HG03045 (cell line): ENCODE results near the gene OR5AL1.
"Not testable (repeated sequence)": the region's sequence is repeated elsewhere in the genome, so short reads cannot be mapped to it uniquely, and the experiment has no call there.

ENCODE experiments used
- ATAC-seq: cut with Tn5 transposase; IDR thresholded peaks from one replicate; pipeline ENCODE4 v1.9.1; 2021; ENCODE audit warnings: mild to moderate bottlenecking, moderate library complexity; ENCODE audit not compliant: unreplicated experiment

OR5AL1 gene

GRCh38 chr11:56412396-56412795, at the start of gene OR5AL1:
Gene OR5AL1, plus strand, starts transcription at chr11:56412696.
- ATAC-seq: no peak

- ATAC-seq: no peak
These were observed 37.2 kb upstream of the OR5AL1 start, which contains the start of gene OR8U1 for GRCh38 chr11:56375324-56375723. Gene OR8U1, plus strand, starts transcription at chr11:56375624. Its CDS starts 0 bp downstream, at chr11:56375624.

GRCh38 chr11:56380120-56380519, 32.4 kb upstream of the OR5AL1 start:
- no peak for ATAC-seq

GRCh38 chr11:56394381-56394780, 18.1 kb upstream of the OR5AL1 start:
- ATAC-seq: no peak

- no peak for ATAC-seq
These were observed 16.4 kb upstream of the OR5AL1 start for GRCh38 chr11:56396047-56396446.

- not testable (repeated sequence) for ATAC-seq
These were observed 10.5 kb upstream of the OR5AL1 start for GRCh38 chr11:56401858-56402461.

- ATAC-seq: no peak
These were observed 8.1 kb upstream of the OR5AL1 start for GRCh38 chr11:56404393-56404792.

GRCh38 chr11:56410801-56411200, 1.7 kb upstream of the OR5AL1 start:
- no peak for ATAC-seq

GRCh38 chr11:56453521-56453920, 41.0 kb downstream of the OR5AL1 start:
- no peak for ATAC-seq

GRCh38 chr11:56457076-56457475, 44.6 kb downstream of the OR5AL1 start:
- no peak for ATAC-seq
